ENCODE data around the gene CHI3L1.

The CHI3L1 gene

GRCh38 chr1:203137324-203137723, 49.2 kb downstream of the CHI3L1 start:
- H3K4me3 ChIP-seq (ENCODE audit: control insufficient read depth, low read depth, low read length) = no peak overlapping the region
- TF ChIP-seq CTCF (conservative IDR thresholded peaks at IDR 0.05; ENCODE audit: control insufficient read depth, insufficient read depth, low read depth, low read length) = no peak
- no peak for DNase-seq (ENCODE audit: low read depth)

GRCh38 chr1:203136409-203137042, 50.0 kb downstream of the CHI3L1 start:
- DNase-seq (ENCODE audit: low read depth) = no peak
- H3K4me3 ChIP-seq (ENCODE audit: control insufficient read depth, low read depth, low read length) = no peak overlapping the region
- no peak for TF ChIP-seq CTCF (conservative IDR thresholded peaks at IDR 0.05; ENCODE audit: control insufficient read depth, insufficient read depth, low read depth, low read length)

GRCh38 chr1:203135636-203136305, 50.7 kb downstream of the CHI3L1 start:
- TF ChIP-seq CTCF (conservative IDR thresholded peaks at IDR 0.05; ENCODE audit: control insufficient read depth, insufficient read depth, low read depth, low read length) = no peak
- H3K4me3 ChIP-seq (ENCODE audit: control insufficient read depth, low read depth, low read length) = no peak overlapping the region
- DNase-seq (ENCODE audit: low read depth) = no peak

- DNase-seq (ENCODE audit: low read depth) = peak; percentile 72
Observed at GRCh38 chr1:203133970-203134725, 52.4 kb downstream of the CHI3L1 start.

GRCh38 chr1:203131548-203132200, 54.8 kb downstream of the CHI3L1 start:
- no peak for TF ChIP-seq CTCF (conservative IDR thresholded peaks at IDR 0.05; ENCODE audit: control insufficient read depth, insufficient read depth, low read depth, low read length)
- no peak overlapping the region for H3K4me3 ChIP-seq (ENCODE audit: control insufficient read depth, low read depth, low read length)
- DNase-seq (ENCODE audit: low read depth) = no peak

More at GRCh38 chr1:203133970-203134725, 52.4 kb downstream of the CHI3L1 start:
- TF ChIP-seq CTCF (conservative IDR thresholded peaks at IDR 0.05; ENCODE audit: control insufficient read depth, insufficient read depth, low read depth, low read length) = no peak
- H3K4me3 ChIP-seq (ENCODE audit: control insufficient read depth, low read depth, low read length) = no peak overlapping the region

- TF ChIP-seq CTCF (conservative IDR thresholded peaks at IDR 0.05; ENCODE audit: control insufficient read depth, insufficient read depth, low read depth, low read length) = no peak
- DNase-seq (ENCODE audit: low read depth) = no peak
- no peak overlapping the region for H3K4me3 ChIP-seq (ENCODE audit: control insufficient read depth, low read depth, low read length)
Observed at GRCh38 chr1:203130358-203130985, 56.0 kb downstream of the CHI3L1 start.
